RWPE1 (cell line): Measurements from ENCODE around the gene RUFY2.

ENCODE experiments used
- CTCF ChIA-PET: fragments of 350-600 bp; sonication (Branson Sonifier 250); formaldehyde crosslinking; extraction: SDS; loops from one replicate; lab custom pipeline; 2021; lab: Yijun Ruan, JAX
- POLR2A ChIA-PET: fragments of 400-600 bp; formaldehyde crosslinking; extraction: SDS; loops from one replicate; lab custom pipeline; 2020; ENCODE audit warnings: antibody characterized with exemption; ENCODE audit not compliant: low non-redundant PET; lab: Yijun Ruan, JAX
- DNase-seq: peaks from one replicate; pipeline ENCODE4 v3.0.0; 2012; ENCODE audit warnings: low spot score
- H3K27ac ChIP-seq: fragments of 450-650 bp; 2 replicates; pipeline ENCODE4 v1.5.1; 2017
- CTCF ChIP-seq: fragments of 450-650 bp; conservative IDR thresholded peaks from 2 replicates; pipeline ENCODE4 v1.5.1; 2017; ENCODE audit warnings: low read depth, mild to moderate bottlenecking

The RUFY2 gene

DNA sequence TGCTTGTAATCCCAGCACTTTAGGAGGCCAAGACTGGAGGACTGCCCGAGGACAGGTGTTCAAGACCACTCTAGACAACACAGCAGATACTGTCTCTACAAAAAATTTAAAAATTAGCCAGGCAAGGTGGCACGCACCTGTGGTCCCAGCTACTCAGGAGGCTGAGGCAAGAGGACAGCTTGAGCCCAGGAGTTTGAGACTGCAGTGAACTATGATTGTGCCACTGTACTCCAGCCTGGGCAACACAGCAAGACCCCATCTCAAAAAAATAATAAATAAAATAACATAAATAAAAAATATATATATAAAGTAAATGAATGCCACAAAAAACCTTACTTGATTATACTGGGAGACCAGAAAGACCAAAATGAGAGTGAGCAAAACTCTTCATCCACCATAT lies 53.5 kb downstream of the RUFY2 start:
- no peak for TF ChIP-seq CTCF
- POLR2A ChIA-PET, result no interaction called here
- CTCF ChIA-PET, result no interaction called here
- H3K27ac ChIP-seq, result no peak overlapping the region
- no peak for DNase-seq

- POLR2A ChIA-PET, result no interaction called here
- DNase-seq, result peak; percentile 56
- H3K27ac ChIP-seq, result no peak overlapping the region
- CTCF ChIA-PET, result interaction anchor here (0.6 to 1.6 kb wide), 18 partner anchors 9 to 549 kb away, joined by 3 to 14 read pairs (median 4); partner anchors contain the start of gene PBLD
- peak; percentile 74 for TF ChIP-seq CTCF
These were observed 58.8 kb downstream of the RUFY2 start for GRCh38 chr10:68348265-68348741.

GRCh38 chr10:68346774-68347173 lies 60.3 kb downstream of the RUFY2 start:
- no peak for TF ChIP-seq CTCF
- DNase-seq, result no peak
- ChIA-PET POLR2A (interaction anchor here (0.6 kb wide), 1 partner anchor 491 kb away, joined by 9 read pairs; no protein-coding TSS in a partner anchor), CTCF (interaction anchor here (0.6 kb wide), 2 partner anchors 17 to 46 kb away, joined by 3 to 4 read pairs; no protein-coding TSS in a partner anchor)
- H3K27ac ChIP-seq, result peak overlapping the region; percentile 30; the same call in 1 of the 2 replicates

GRCh38 chr10:68345621-68346020 lies 61.5 kb downstream of the RUFY2 start:
- ChIA-PET CTCF (interaction anchor here (0.8 kb wide), 1 partner anchor 546 kb away, joined by 6 read pairs; no protein-coding TSS in a partner anchor), POLR2A (no interaction called here)
- no peak for DNase-seq
- no peak for TF ChIP-seq CTCF
- H3K27ac ChIP-seq, result no peak overlapping the region

DNA sequence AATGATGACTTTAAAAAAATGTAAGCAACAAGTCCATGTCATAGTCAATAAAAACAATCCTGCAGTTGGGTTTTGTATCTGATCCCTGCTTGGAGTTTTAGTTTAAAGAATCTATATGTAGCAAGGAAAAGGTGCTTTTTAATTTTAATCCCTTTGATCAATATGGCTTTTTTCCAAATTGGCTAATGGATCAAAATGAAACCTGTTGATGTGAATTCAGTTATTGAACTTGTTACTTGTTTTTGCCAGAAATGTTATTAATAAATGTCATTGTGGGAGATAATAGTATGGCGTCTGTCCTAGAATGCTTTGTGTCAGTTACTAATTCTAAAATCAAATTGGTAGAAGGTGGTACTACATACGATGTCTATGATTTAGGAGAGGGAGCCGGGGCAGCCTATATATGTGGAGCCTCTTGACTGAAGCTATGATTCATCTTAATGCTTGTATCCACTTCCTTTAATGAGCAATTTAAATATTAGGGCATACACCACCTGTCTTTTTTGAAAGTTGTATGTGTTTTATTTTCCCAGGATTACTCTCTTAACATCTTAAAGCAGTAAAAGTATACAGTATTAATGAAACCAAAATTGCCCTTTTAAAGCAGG lies 64.1 kb downstream of the RUFY2 start:
- POLR2A ChIA-PET, result no interaction called here
- no peak for DNase-seq

More for the DNA sequence above, 64.1 kb downstream of the RUFY2 start:
- CTCF ChIA-PET, result interaction anchor here (0.5 kb wide), 1 partner anchor 502 kb away, joined by 4 read pairs; no protein-coding TSS in a partner anchor
- TF ChIP-seq CTCF, result no peak
- H3K27ac ChIP-seq, result no peak overlapping the region
